ENCODE data around the gene RBP2. TPM values are rescaled to one million over a fixed set of nuclear protein-coding genes. Genes with fewer than 3 reads are reported as not detected.

RBP2 gene
- total and polyA plus RNA-seq, 2 donors (not counting 3 experiments of a cell fraction or from before 2014, with no cell fraction given) = not detected

- intact Hi-C loops (cut with micrococcal nuclease) (no loop called here), dilution Hi-C loops (cut with MboI; ENCODE audit: extremely low pct_ligation_motif_present, low sequenced_read_pairs) (no loop called here)
- H3K27ac ChIP-seq (ENCODE audit: insufficient read depth, low read depth, low read length) = no peak overlapping the region
- H3K79me2 ChIP-seq (ENCODE audit: control insufficient read depth, insufficient read depth, low read length) = no peaks in the 10 kb centered on the region
- POLR2A ChIA-PET = no interaction called here
- TF ChIP-seq EZH2 (IDR thresholded peaks at IDR 0.05; ENCODE audit: borderline replicate concordance, low read depth, low read length, severe bottlenecking) = no peak
- no peak for TF ChIP-seq MYC (IDR thresholded peaks at IDR 0.05; ENCODE audit: low read depth, low read length)
- TF ChIP-seq CTCF (IDR thresholded peaks at IDR 0.05; ENCODE audit: extremely low read depth in 1 of 2, insufficient read depth in 1 of 2, low read depth in 1 of 2, low read length in 2 of 2) = no peak
- TF ChIP-seq JUN (IDR thresholded peaks at IDR 0.05; ENCODE audit: borderline replicate concordance, insufficient read depth, insufficient read length, low read depth) = no peak
- TF ChIP-seq MAX (IDR thresholded peaks at IDR 0.05; ENCODE audit: insufficient read depth, insufficient read length) = no peak
- no peak for TF ChIP-seq POLR2AphosphoS5 (IDR thresholded peaks at IDR 0.05; ENCODE audit: insufficient read depth, low read depth, low read length)
- no peak for TF ChIP-seq GATA2 (IDR thresholded peaks at IDR 0.05; ENCODE audit: insufficient read depth, insufficient read length, low read depth, low read length)
- TF ChIP-seq FOS (IDR thresholded peaks at IDR 0.05; ENCODE audit: borderline replicate concordance, insufficient read depth, low read length) = no peak
- TF ChIP-seq POLR2A (IDR thresholded peaks at IDR 0.05; ENCODE audit: low read depth, low read length) = no peak
- no peak overlapping the region for H3K4me2 ChIP-seq (ENCODE audit: insufficient read depth, low read length)
- DNase-seq (ENCODE audit: low read depth, low spot score) (no peak), FAIRE-seq (no peak)
- no peaks in the 10 kb centered on the region for H4K20me1 ChIP-seq (replicated peaks; ENCODE audit: control insufficient read depth, extremely low read depth, insufficient read depth, low read length)
- no peaks in the 10 kb centered on the region for H3K27me3 ChIP-seq (ENCODE audit: control insufficient read depth in 2 of 2, insufficient read depth in 2 of 2, low read length in 2 of 2)
- no peaks in the 10 kb centered on the region for H3K4me1 ChIP-seq (ENCODE audit: control insufficient read depth, extremely low read depth, insufficient read depth, low read length)
- no peak overlapping the region for H3K9ac ChIP-seq (replicated peaks; ENCODE audit: extremely low read depth, insufficient read depth, low read length)
- H3K4me3 ChIP-seq (replicated peaks in 1 of 3; ENCODE audit: insufficient read depth in 1 of 3, low read depth in 1 of 3, low read length in 3 of 3) = no peak overlapping the region
- no TSS peak for BruUV-seq (replicated peaks)
- CTCF ChIA-PET = no interaction called here
- H3K9me3 ChIP-seq (replicated peaks; ENCODE audit: control insufficient read depth, insufficient read depth, low read length) = no peaks in the 10 kb centered on the region
- no peak overlapping the region for H2AFZ ChIP-seq (ENCODE audit: low read depth, low read length)
- H3K36me3 ChIP-seq (ENCODE audit: control insufficient read depth in 2 of 2, extremely low read depth in 1 of 2, insufficient read depth in 2 of 2, low read length in 2 of 2) = no peaks in the 10 kb centered on the region
- no peaks in the 10 kb centered on the region for H3K9me1 ChIP-seq (replicated peaks; ENCODE audit: control insufficient read depth, extremely low read depth, insufficient read depth, low read length)
Observed at GRCh38 chr3:139477710-139478640, 1.7 kb upstream of the RBP2 start.
